Ovary (tissue), 3 donors: Measurements from ENCODE around the gene NFIL3.
"Not testable (repeated sequence)": the region's sequence is repeated elsewhere in the genome, so short reads cannot be mapped to it uniquely, and the experiment has no call there.

ENCODE experiments used
- EP300 ChIP-seq: sonication (generic); formaldehyde crosslinking; IDR thresholded peaks from one replicate; pipeline ENCODE4 v1.6.1; 2017; ENCODE audit warnings: antibody characterized with exemption
- POLR2A ChIP-seq: fragments of 450-650 bp; IDR thresholded peaks from one replicate; pipeline ENCODE4 v1.6.1; 2017; ENCODE audit warnings: antibody characterized with exemption, mild to moderate bottlenecking, moderate library complexity
- TF ChIP-seq, protein P1 (sequence below), 3 donors: fragments of 450-650 bp in 2 of 3; fragments of 200-600 bp in 1 of 3; IDR thresholded peaks; one replicate each; pipeline versions ENCODE4 v1.5.1 to v1.8.0; 2016 to 2022; ENCODE audit warnings: antibody characterized with exemption in 3 of 3, mild to moderate bottlenecking in 1 of 3
- donor health status: DM: no; HTN: no; CAD: no.

- TF ChIP-seq, protein P1, sequence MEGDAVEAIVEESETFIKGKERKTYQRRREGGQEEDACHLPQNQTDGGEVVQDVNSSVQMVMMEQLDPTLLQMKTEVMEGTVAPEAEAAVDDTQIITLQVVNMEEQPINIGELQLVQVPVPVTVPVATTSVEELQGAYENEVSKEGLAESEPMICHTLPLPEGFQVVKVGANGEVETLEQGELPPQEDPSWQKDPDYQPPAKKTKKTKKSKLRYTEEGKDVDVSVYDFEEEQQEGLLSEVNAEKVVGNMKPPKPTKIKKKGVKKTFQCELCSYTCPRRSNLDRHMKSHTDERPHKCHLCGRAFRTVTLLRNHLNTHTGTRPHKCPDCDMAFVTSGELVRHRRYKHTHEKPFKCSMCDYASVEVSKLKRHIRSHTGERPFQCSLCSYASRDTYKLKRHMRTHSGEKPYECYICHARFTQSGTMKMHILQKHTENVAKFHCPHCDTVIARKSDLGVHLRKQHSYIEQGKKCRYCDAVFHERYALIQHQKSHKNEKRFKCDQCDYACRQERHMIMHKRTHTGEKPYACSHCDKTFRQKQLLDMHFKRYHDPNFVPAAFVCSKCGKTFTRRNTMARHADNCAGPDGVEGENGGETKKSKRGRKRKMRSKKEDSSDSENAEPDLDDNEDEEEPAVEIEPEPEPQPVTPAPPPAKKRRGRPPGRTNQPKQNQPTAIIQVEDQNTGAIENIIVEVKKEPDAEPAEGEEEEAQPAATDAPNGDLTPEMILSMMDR (IDR thresholded peaks at IDR 0.05): not testable (repeated sequence)
- not testable (repeated sequence) for TF ChIP-seq EP300, POLR2A
These were observed 33.9 kb downstream of the NFIL3 start for GRCh38 chr9:91389686-91390085.
